Epithelial cell of esophagus (primary cell): ENCODE data around the gene AR.

Experiments used
- DNase-seq: peaks from one replicate; pipeline ENCODE4 v3.0.0; 2010; ENCODE audit warnings: low read depth
- H3K4me3 ChIP-seq: 2 replicates; pipeline ENCODE4 v1.5.1; 2011; ENCODE audit warnings: mild to moderate bottlenecking, low read length, control low read depth
- CTCF ChIP-seq: IDR thresholded peaks from 2 replicates; pipeline ENCODE4 v1.5.1; 2011; ENCODE audit warnings: low read depth, mild to moderate bottlenecking, low read length, control low read depth, inconsistent platforms; ENCODE audit not compliant: insufficient read depth; ENCODE audit errors: missing control alignments

AR gene

GRCh38 chrX:67523932-67524331 is 19.9 kb upstream of the AR start:
- no peak for DNase-seq
- H3K4me3 ChIP-seq: no peak overlapping the region
- TF ChIP-seq CTCF: no peak

- no peak for DNase-seq
- TF ChIP-seq CTCF: no peak
- no peak overlapping the region for H3K4me3 ChIP-seq
These were observed 19.4 kb upstream of the AR start for GRCh38 chrX:67524428-67524827.

- no peak overlapping the region for H3K4me3 ChIP-seq
- no peak for DNase-seq
- TF ChIP-seq CTCF: no peak
These were observed 18.7 kb upstream of the AR start for GRCh38 chrX:67524950-67525691.

GRCh38 chrX:67536564-67536963 is 7.3 kb upstream of the AR start:
- H3K4me3 ChIP-seq: no peak overlapping the region
- DNase-seq: no peak
- TF ChIP-seq CTCF: no peak

GRCh38 chrX:67538383-67538782 is 5.4 kb upstream of the AR start:
- DNase-seq: no peak
- no peak for TF ChIP-seq CTCF
- no peak overlapping the region for H3K4me3 ChIP-seq

- no peak overlapping the region for H3K4me3 ChIP-seq
These were observed 637 bp downstream of the AR start for GRCh38 chrX:67544281-67545035.

More at GRCh38 chrX:67544281-67545035, 637 bp downstream of the AR start:
- no peak for DNase-seq
- TF ChIP-seq CTCF: no peak
